Calu3 (cell line): ENCODE results near the gene SP3. TPM values are rescaled to one million over a fixed set of nuclear protein-coding genes. Genes with fewer than 3 reads are reported as not detected.

Experiments used
- BruUV-seq: library from RNA; stranded (reverse); fragments of 400-500 nt; replicated peaks from 2 replicates; lab custom pipeline; 2021; lab: Mats Ljungman, UMichigan
- CTCF ChIA-PET: fragments of 300-600 bp; sonication (Branson Sonifier 250); formaldehyde crosslinking; loops from one replicate; lab custom pipeline; 2022; ENCODE audit warnings: antibody characterized with exemption; lab: Charles Lee
- DNase-seq: peaks from one replicate; pipeline ENCODE4 v3.0.0; 2022
- H3K27ac Mint-ChIP-seq: one replicate; pipeline ENCODE4 v1.8.0; 2022; ENCODE audit warnings: mixed read lengths; ENCODE audit not compliant: unreplicated experiment
- H3K27me3 Mint-ChIP-seq: one replicate; pipeline ENCODE4 v1.8.0; 2022; ENCODE audit warnings: mixed read lengths; ENCODE audit not compliant: unreplicated experiment
- H3K36me3 Mint-ChIP-seq: one replicate; pipeline ENCODE4 v1.8.0; 2022; ENCODE audit warnings: mild to moderate bottlenecking, moderate library complexity, mixed read lengths; ENCODE audit not compliant: insufficient read depth, unreplicated experiment
- H3K4me1 Mint-ChIP-seq: one replicate; pipeline ENCODE4 v1.8.0; 2022; ENCODE audit warnings: mild to moderate bottlenecking, low read depth, mixed read lengths; ENCODE audit not compliant: unreplicated experiment
- H3K4me3 Mint-ChIP-seq: one replicate; pipeline ENCODE4 v1.8.0; 2022; ENCODE audit warnings: mild to moderate bottlenecking, low read depth, moderate library complexity, mixed read lengths; ENCODE audit not compliant: unreplicated experiment
- H3K9me3 Mint-ChIP-seq: one replicate; pipeline ENCODE4 v1.8.0; 2022; ENCODE audit warnings: low read depth, mixed read lengths; ENCODE audit not compliant: unreplicated experiment
- intact Hi-C: fragments of 100-400 bp; cut with micrococcal nuclease; formaldehyde crosslinking; loops from one replicate; pipeline ENCODE4 v1.10.0; 2022; ENCODE audit not compliant: unreplicated experiment
- total RNA-seq: library from RNA; stranded (reverse); gene quantifications from 2 replicates; pipeline ENCODE4 v1.2.3, GENCODE V29; 2022
- TF ChIP-seq, protein P1 (sequence below): fragments of 200-600 bp; IDR thresholded peaks from one replicate; pipeline ENCODE4 v1.8.0; 2022; ENCODE audit warnings: antibody characterized with exemption; ENCODE audit not compliant: unreplicated experiment

SP3 gene
- total RNA-seq, 1 experiment from 2014 or later: 82.5 TPM

DNA sequence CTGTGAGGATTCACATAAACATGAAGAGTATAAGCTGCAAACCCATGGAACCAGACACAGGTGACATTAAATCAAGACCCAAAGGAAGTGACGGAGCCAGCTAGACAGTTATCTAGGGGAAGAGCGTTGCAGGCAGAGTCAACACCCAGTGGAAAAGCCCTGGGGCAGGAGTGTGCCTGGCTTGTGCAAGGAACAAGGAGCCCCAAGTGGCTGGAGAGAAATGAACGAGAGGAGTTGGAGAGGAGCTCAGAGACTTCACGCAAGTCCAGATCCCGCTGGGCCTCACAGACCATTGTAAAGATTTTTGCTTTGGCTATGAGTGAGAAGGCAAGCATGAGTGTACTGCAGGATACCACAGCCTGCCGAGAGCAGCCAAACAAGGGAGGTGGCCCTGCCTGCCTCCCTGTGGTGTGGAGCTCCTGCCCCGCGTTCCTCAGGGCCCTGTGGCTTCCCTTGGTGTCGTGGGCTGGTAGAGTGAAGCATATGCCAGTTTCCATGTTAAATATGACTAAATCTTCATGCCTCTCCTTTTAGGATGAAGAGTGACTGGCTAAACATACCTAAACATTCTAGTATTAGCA lies 88.2 kb downstream of the SP3 start:
- no peaks in the 10 kb centered on the region for H3K36me3 Mint-ChIP-seq
- H3K9me3 Mint-ChIP-seq: no peaks in the 10 kb centered on the region
- H3K4me3 Mint-ChIP-seq: no peak overlapping the region
- CTCF ChIA-PET: no interaction called here
- DNase-seq: no peak
- H3K27ac Mint-ChIP-seq: no peak overlapping the region
- no peaks in the 10 kb centered on the region for H3K27me3 Mint-ChIP-seq
- TF ChIP-seq, protein P1, sequence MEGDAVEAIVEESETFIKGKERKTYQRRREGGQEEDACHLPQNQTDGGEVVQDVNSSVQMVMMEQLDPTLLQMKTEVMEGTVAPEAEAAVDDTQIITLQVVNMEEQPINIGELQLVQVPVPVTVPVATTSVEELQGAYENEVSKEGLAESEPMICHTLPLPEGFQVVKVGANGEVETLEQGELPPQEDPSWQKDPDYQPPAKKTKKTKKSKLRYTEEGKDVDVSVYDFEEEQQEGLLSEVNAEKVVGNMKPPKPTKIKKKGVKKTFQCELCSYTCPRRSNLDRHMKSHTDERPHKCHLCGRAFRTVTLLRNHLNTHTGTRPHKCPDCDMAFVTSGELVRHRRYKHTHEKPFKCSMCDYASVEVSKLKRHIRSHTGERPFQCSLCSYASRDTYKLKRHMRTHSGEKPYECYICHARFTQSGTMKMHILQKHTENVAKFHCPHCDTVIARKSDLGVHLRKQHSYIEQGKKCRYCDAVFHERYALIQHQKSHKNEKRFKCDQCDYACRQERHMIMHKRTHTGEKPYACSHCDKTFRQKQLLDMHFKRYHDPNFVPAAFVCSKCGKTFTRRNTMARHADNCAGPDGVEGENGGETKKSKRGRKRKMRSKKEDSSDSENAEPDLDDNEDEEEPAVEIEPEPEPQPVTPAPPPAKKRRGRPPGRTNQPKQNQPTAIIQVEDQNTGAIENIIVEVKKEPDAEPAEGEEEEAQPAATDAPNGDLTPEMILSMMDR: no peak
- peaks cover 13% of the 10 kb centered on the region for H3K4me1 Mint-ChIP-seq
- intact Hi-C loops: no loop called here
- no TSS peak for BruUV-seq

DNA sequence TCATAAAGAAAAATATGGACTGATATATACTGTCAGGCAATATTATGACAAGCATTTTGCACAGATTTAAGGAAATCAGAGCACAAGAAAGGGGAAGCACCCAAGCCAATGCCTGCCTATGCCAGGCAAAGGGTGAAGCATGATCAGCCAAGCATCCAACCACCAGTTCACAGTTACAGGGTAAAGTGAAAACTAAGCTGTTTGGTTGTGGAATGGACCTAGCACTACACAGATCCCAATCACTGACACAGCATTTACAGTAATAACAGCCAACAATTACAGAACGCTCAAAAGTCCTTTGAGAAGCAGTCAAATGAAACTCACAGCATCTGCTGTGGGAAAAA lies 90.3 kb downstream of the SP3 start:
- BruUV-seq: no TSS peak
- Mint-ChIP-seq H3K27me3 (no peaks in the 10 kb centered on the region), H3K9me3 (no peaks in the 10 kb centered on the region), H3K4me3 (no peak overlapping the region), H3K27ac (no peak overlapping the region), H3K36me3 (no peaks in the 10 kb centered on the region), H3K4me1 (peaks cover 13% of the 10 kb centered on the region)
- DNase-seq: no peak
- intact Hi-C loops: no loop called here
- CTCF ChIA-PET: no interaction called here
- TF ChIP-seq, protein P1: no peak

DNA sequence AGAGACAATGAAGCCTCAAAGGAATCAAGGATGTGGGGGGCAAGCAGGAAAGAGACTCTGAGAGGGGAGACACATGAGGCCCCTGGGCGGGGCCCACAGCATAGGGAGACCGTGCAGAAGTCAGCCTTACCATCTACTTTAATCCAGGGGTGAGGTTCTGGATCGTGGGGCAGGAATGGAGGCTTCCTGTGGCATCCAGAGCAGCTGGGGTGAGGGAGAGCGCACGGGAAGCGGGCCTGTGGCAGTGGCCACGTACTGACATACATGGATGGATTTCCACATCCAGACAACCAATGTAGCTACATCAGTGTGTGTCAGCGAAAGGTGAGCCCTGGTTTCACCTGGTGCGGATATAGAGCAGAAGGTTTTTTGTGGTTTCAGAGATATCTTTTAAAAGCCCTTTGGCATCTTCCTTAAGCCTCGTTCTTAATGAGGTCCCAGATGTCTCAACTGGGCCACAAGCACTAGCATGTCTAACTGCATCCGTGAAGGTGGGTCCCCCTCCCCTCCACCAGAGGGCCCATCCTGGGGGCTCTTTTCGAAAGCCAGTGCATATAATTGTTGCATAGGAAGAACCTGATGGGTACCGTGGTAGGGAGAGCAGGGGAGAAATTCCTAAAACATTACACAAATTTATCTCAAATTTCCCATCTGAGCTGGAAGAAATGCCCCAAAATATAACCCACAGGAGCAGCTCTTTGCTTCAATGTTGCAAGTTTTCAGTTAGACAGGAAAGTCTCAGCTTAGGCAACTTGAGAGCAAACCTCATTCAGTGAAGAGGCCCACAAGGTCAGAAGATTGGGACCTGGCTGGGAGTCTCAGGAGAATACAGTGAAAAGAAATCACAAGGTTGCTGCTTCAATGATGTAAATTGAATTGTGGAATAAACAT lies 90.9 kb downstream of the SP3 start:
- Mint-ChIP-seq H3K4me3 (no peak overlapping the region), H3K9me3 (no peaks in the 10 kb centered on the region), H3K4me1 (peaks cover 13% of the 10 kb centered on the region), H3K27me3 (peaks cover 4% of the 10 kb centered on the region), H3K27ac (no peak overlapping the region), H3K36me3 (no peaks in the 10 kb centered on the region)
- CTCF ChIA-PET: no interaction called here
- no TSS peak for BruUV-seq
- intact Hi-C loops: no loop called here
- no peak for DNase-seq
- TF ChIP-seq, protein P1: no peak

DNA sequence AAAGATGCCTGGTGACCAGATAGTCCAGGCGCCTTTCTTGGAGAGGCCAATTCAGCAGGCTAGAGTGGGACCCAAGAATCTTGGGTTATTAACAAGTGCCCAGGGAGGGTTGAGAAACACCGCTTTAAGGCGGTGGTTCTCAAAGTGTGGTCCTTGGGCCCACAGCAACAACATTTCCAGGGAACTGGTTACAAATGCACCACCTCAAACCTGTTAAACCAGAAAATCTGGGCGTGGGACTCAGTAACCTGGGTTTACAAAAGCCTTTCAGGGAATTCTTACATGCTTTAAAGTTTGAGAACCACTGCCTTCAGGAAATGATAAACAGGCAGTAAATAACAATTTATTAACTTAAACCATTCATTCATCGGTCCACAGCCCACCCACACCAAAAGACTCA lies 92.5 kb downstream of the SP3 start:
- no peak overlapping the region for H3K27ac Mint-ChIP-seq
- TF ChIP-seq, protein P1: no peak
- no peaks in the 10 kb centered on the region for H3K9me3 Mint-ChIP-seq
- intact Hi-C loops: no loop called here
- H3K27me3 Mint-ChIP-seq: peaks cover 19% of the 10 kb centered on the region
- DNase-seq: peak; percentile 71
- BruUV-seq: no TSS peak
- CTCF ChIA-PET: no interaction called here
- H3K4me3 Mint-ChIP-seq: no peak overlapping the region
- H3K4me1 Mint-ChIP-seq: peaks cover 13% of the 10 kb centered on the region
- H3K36me3 Mint-ChIP-seq: no peaks in the 10 kb centered on the region
